ENCODE results near the gene SLC6A2. TPM values are rescaled to one million over a fixed set of nuclear protein-coding genes. Genes with fewer than 3 reads are reported as not detected.
A peak's percentile ranks its signal among the peaks of the same experiment; 100 is the strongest.

Gene SLC6A2
- total and polyA plus RNA-seq, 2 experiments from 2014 or later, result 1.3 to 3.4 TPM

- Histone ChIP-seq H3K9me3 (ENCODE audit: low read depth) (no peaks in the 10 kb centered on the region), H3K36me3 (no peaks in the 10 kb centered on the region), H3K27me3 (peaks cover 50% of the 10 kb centered on the region), H3K4me3 (no peak overlapping the region), H3K27ac (no peak overlapping the region), H3K4me1 (ENCODE audit: low read depth) (peaks cover 8% of the 10 kb centered on the region)
- peak; percentile 60 for TF ChIP-seq CTCF (IDR thresholded peaks at IDR 0.05; ENCODE audit: low read depth, low read length)
- DNase-seq (ENCODE audit: low read depth in 1 of 2, low spot score in 1 of 2), result peak; percentile 70 to 78
Measured at GRCh38 chr16:55703003-55704001, 47.5 kb downstream of the SLC6A2 start.

- H3K36me3 ChIP-seq, result no peaks in the 10 kb centered on the region
- no peak for DNase-seq (ENCODE audit: low read depth in 1 of 2, low spot score in 1 of 2)
- peaks cover 61% of the 10 kb centered on the region for H3K27me3 ChIP-seq
- H3K9me3 ChIP-seq (ENCODE audit: low read depth), result no peaks in the 10 kb centered on the region
- H3K4me3 ChIP-seq, result no peak overlapping the region
- H3K4me1 ChIP-seq (ENCODE audit: low read depth), result no peaks in the 10 kb centered on the region
- H3K27ac ChIP-seq, result no peak overlapping the region
- no peak for TF ChIP-seq CTCF (IDR thresholded peaks at IDR 0.05; ENCODE audit: low read depth, low read length)
Measured at GRCh38 chr16:55706739-55707384, 51.1 kb downstream of the SLC6A2 start.

- Histone ChIP-seq H3K4me3 (no peak overlapping the region), H3K27me3 (peaks cover 56% of the 10 kb centered on the region), H3K4me1 (ENCODE audit: low read depth) (no peaks in the 10 kb centered on the region), H3K9me3 (ENCODE audit: low read depth) (no peaks in the 10 kb centered on the region), H3K27ac (no peak overlapping the region), H3K36me3 (no peaks in the 10 kb centered on the region)
- TF ChIP-seq CTCF (IDR thresholded peaks at IDR 0.05; ENCODE audit: low read depth, low read length), result no peak
- DNase-seq (ENCODE audit: low read depth in 1 of 2, low spot score in 1 of 2), result no peak
Measured at GRCh38 chr16:55709801-55710200, 54.0 kb downstream of the SLC6A2 start.

GRCh38 chr16:55710466-55710865 is 54.7 kb downstream of the SLC6A2 start:
- H3K36me3 ChIP-seq, result no peaks in the 10 kb centered on the region
- H3K27me3 ChIP-seq, result peaks cover 54% of the 10 kb centered on the region
- no peaks in the 10 kb centered on the region for H3K4me1 ChIP-seq (ENCODE audit: low read depth)
- DNase-seq (ENCODE audit: low read depth in 1 of 2, low spot score in 1 of 2), result peak; percentile 6 to 71
- H3K9me3 ChIP-seq (ENCODE audit: low read depth), result no peaks in the 10 kb centered on the region
- no peak overlapping the region for H3K4me3 ChIP-seq
- no peak overlapping the region for H3K27ac ChIP-seq
- TF ChIP-seq CTCF (IDR thresholded peaks at IDR 0.05; ENCODE audit: low read depth, low read length), result no peak

- H3K27me3 ChIP-seq, result peaks cover 43% of the 10 kb centered on the region
- H3K4me1 ChIP-seq (ENCODE audit: low read depth), result no peaks in the 10 kb centered on the region
- H3K4me3 ChIP-seq, result no peak overlapping the region
- peak; percentile 65 to 83 for DNase-seq (ENCODE audit: low read depth in 1 of 2, low spot score in 1 of 2)
- H3K9me3 ChIP-seq (ENCODE audit: low read depth), result no peaks in the 10 kb centered on the region
- TF ChIP-seq CTCF (IDR thresholded peaks at IDR 0.05; ENCODE audit: low read depth, low read length), result peak; percentile 67
- H3K27ac ChIP-seq, result no peak overlapping the region
- no peaks in the 10 kb centered on the region for H3K36me3 ChIP-seq
Measured at GRCh38 chr16:55711959-55712876, 56.4 kb downstream of the SLC6A2 start.

Measured in cardiac muscle cell (in vitro differentiated cells and primary cell).